ENCODE measurements around the gene RAVER1.

DNA sequence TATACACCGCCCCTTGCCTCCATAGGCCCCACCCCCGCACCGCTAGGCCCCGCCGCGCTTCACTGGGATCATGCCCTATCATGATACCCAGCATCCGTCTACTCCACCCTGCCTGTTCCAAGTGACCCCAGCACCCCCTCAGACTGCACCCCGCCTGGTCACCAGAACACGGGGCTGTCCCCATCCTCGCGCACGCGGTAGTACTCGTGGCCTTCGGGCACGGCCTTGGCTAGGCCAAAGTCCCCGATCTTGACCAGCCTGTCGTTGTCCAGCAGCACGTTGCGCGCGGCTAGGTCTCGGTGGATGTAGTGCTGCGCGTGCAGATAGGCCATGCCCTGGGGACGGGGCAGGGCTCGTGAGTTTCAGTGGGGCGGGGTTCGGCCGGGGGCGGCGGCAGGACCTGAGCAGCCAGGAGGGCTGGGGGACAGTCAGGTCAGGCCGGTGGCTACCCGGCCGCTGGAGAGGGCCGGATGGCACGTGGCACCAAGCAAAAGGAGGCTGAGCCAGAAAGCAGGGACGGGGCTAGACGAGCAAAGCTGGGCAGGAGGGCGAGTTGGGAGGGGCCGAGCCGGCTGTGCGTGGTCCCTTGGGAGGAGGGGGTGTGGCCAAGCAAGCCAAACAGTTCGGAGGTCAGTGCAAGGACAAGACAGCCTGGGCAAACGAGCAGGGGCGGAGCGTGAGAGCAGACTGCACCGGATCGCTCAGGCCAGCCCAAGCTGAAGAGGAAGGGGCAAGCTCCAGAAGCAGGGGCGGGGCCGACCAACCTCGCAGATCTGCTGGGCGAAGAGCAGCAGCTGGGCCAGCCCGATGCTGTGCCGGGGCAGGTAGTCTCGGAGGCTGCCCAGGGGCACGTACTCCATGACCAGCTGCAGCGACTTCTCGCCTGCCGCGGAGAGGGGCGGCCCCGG lies 19.7 kb upstream of the RAVER1 start:
- TF ChIP-seq CTCF (IDR thresholded peaks at IDR 0.05) = no peak
- TF ChIP-seq TEAD4 (CRISPR knock-in tag; IDR thresholded peaks at IDR 0.05) = no peak
- peak; percentile 43; the same call in 1 of the 2 replicates for TF ChIP-seq TP53 (CRISPR knock-in tag; IDR thresholded peaks at IDR 0.05)
- TF ChIP-seq, protein P1, sequence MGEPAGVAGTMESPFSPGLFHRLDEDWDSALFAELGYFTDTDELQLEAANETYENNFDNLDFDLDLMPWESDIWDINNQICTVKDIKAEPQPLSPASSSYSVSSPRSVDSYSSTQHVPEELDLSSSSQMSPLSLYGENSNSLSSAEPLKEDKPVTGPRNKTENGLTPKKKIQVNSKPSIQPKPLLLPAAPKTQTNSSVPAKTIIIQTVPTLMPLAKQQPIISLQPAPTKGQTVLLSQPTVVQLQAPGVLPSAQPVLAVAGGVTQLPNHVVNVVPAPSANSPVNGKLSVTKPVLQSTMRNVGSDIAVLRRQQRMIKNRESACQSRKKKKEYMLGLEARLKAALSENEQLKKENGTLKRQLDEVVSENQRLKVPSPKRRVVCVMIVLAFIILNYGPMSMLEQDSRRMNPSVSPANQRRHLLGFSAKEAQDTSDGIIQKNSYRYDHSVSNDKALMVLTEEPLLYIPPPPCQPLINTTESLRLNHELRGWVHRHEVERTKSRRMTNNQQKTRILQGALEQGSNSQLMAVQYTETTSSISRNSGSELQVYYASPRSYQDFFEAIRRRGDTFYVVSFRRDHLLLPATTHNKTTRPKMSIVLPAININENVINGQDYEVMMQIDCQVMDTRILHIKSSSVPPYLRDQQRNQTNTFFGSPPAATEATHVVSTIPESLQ (CRISPR knock-in tag; IDR thresholded peaks at IDR 0.05) = no peak

All from WTC11 (cell line).